Eye (tissue), 1 donor: ENCODE results near the gene TMCC1.
"Not testable (repeated sequence)": the region's sequence is repeated elsewhere in the genome, so short reads cannot be mapped to it uniquely, and the experiment has no call there.

Experiments
- DNase-seq: peaks from one replicate; pipeline ENCODE4 v3.0.0-alpha.2; 2015

TMCC1 gene

GRCh38 chr3:129619726-129620162 is 273.8 kb downstream of the TMCC1 start:
- DNase-seq: no peak

- DNase-seq: no peak
Observed at GRCh38 chr3:129618901-129619671, 274.4 kb downstream of the TMCC1 start.

- no peak for DNase-seq
Observed at GRCh38 chr3:129618186-129618820, 275.2 kb downstream of the TMCC1 start.

GRCh38 chr3:129617381-129618185 is 275.9 kb downstream of the TMCC1 start:
- no peak for DNase-seq

GRCh38 chr3:129616713-129617112 is 276.8 kb downstream of the TMCC1 start:
- DNase-seq: no peak

- DNase-seq: no peak
Observed at GRCh38 chr3:129616291-129616690, 277.2 kb downstream of the TMCC1 start.

GRCh38 chr3:129615751-129616281 is 277.7 kb downstream of the TMCC1 start:
- DNase-seq: no peak

- DNase-seq: no peak
Observed at GRCh38 chr3:129614927-129615363, 278.6 kb downstream of the TMCC1 start.

GRCh38 chr3:129614435-129614834 is 279.1 kb downstream of the TMCC1 start:
- DNase-seq: no peak

GRCh38 chr3:129613367-129613740 is 280.2 kb downstream of the TMCC1 start:
- DNase-seq: no peak

- no peak for DNase-seq
Observed at GRCh38 chr3:129612534-129613366, 280.8 kb downstream of the TMCC1 start.

- DNase-seq: no peak
Observed at GRCh38 chr3:129611812-129612533, 281.5 kb downstream of the TMCC1 start.

GRCh38 chr3:129611446-129611800 is 282.1 kb downstream of the TMCC1 start:
- no peak for DNase-seq

GRCh38 chr3:129610794-129611445 is 282.6 kb downstream of the TMCC1 start:
- not testable (repeated sequence) for DNase-seq

- DNase-seq: no peak
Observed at GRCh38 chr3:129610276-129610675, 283.2 kb downstream of the TMCC1 start.

GRCh38 chr3:129609591-129610182 is 283.8 kb downstream of the TMCC1 start:
- no peak for DNase-seq

- no peak for DNase-seq
Observed at GRCh38 chr3:129608936-129609590, 284.4 kb downstream of the TMCC1 start.

GRCh38 chr3:129608087-129608935 is 285.2 kb downstream of the TMCC1 start:
- DNase-seq: no peak

- DNase-seq: no peak
Observed at GRCh38 chr3:129607391-129608068, 286.0 kb downstream of the TMCC1 start.
